ENCODE results near the gene TBC1D22A. TPM values are rescaled to one million over a fixed set of nuclear protein-coding genes. Genes with fewer than 3 reads are reported as not detected.

TBC1D22A gene
- total RNA-seq, 1 donor from 2014 or later: 18.9 TPM

DNA sequence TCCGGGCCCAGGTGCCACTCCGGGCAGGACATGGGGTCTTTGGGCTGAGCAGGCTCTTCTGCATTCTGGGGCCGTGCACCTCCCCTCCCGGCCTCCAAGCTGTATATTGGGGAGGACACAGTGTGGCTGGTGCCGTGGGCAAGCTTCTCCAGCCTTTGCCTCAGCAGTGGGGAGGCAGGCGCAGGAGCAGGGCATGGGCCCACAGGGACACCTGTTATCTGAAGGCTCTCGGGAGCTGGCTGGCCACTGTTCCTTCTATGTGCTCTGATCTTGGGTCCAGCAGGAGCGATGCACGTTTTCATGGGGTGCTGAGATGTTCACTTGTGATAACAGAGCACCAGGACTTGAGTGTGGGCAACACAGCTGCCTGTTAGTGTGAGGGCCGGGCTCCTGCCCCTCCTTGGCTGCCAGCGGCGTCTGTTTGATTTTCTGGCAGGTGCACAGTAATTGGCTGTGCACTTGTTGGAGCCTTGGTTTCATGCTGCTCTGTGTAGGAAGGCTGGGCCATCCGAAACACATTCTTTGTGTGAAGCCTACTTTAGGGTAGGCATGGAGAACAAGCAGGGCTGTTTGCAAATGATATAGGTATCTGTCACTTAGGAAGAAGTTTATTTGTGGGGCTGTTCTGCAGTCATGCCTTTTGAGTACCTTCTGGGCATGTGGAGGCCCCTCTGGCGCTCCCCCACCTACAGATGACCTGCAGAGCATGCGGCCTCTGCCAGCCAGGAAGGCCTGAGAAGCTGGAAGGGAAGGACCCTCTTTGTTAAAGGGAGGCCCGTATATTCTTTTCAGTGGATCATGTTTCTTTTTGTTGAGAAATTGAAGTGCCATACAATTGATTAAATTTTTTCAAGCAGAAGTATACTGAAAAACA lies 201.5 kb downstream of the TBC1D22A start:
- Mint-ChIP-seq H3K9me3 (ENCODE audit: low read depth) (no peaks in the 10 kb centered on the region), H3K36me3 (ENCODE audit: low read depth) (peaks cover 2% of the 10 kb centered on the region), H3K27me3 (ENCODE audit: low read depth) (no peaks in the 10 kb centered on the region), H3K4me1 (ENCODE audit: low read depth) (no peaks in the 10 kb centered on the region), H3K27ac (ENCODE audit: unreplicated experiment) (no peak overlapping the region), H3K4me3 (ENCODE audit: unreplicated experiment) (no peak overlapping the region)
- DNase-seq (ENCODE audit: low spot score): no peak
- no peak for TF ChIP-seq CTCF (IDR thresholded peaks at IDR 0.05)

DNA sequence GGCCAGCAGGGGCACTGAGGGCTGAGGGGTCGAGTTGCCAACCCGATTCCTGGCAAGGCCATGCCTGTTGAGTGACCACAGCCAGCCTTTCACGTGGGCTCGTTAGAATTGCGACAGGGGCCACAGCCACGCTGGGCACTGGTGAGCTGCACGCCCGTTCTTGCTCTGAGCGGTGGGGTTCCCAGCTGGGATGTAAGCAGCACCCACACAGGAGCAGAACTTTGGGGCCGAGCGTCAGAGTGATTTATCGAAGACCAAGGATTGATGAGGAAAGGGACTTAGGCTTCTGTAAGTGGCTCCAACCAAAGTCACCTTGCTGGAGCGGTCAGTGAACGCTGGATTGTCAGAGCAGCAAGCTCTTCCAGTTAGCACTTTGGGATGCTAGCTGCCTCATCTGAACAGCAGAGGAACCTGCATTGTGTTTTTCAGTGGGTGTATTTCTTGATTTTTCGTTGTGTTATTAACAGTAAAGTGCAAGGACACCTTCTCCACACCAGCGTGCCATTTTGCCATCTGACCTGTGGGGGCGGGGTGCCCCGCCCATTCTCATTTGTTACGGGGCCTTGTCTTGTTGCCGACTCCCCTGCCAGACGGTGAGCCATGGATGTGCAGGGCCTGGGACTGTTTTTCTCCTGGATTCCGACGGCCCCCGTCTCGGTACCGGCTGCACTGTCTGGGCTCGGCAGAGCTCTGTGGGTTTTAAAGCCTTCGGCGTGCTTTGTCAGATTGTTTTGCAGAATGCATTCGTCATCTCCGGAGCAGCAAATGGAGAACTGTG lies 202.5 kb downstream of the TBC1D22A start:
- Mint-ChIP-seq H3K9me3 (ENCODE audit: low read depth) (no peaks in the 10 kb centered on the region), H3K36me3 (ENCODE audit: low read depth) (peaks cover 2% of the 10 kb centered on the region), H3K4me3 (ENCODE audit: unreplicated experiment) (no peak overlapping the region), H3K27me3 (ENCODE audit: low read depth) (no peaks in the 10 kb centered on the region), H3K27ac (ENCODE audit: unreplicated experiment) (no peak overlapping the region), H3K4me1 (ENCODE audit: low read depth) (no peaks in the 10 kb centered on the region)
- no peak for TF ChIP-seq CTCF (IDR thresholded peaks at IDR 0.05)
- DNase-seq (ENCODE audit: low spot score): no peak

GRCh38 chr22:46965555-46966494 lies 203.4 kb downstream of the TBC1D22A start:
- H3K27me3 Mint-ChIP-seq (ENCODE audit: low read depth): no peaks in the 10 kb centered on the region

DNA sequence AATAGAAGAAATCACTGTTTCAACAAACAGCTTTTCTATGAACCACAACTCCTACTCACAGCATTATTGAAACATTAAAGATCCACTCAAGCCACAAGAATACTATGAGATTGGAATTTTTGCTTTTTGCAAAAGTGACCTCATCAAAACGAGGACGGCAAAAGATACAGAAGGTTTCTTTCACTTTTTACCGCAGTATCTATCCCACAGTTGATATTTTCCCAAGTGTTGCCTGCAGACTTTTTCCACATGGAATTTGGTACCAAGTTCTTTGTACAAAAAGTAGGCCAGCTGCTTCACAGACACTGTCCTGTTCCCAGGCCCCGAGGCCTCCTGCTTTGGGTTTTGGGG lies 204.0 kb downstream of the TBC1D22A start:
- Mint-ChIP-seq H3K27ac (ENCODE audit: unreplicated experiment) (no peak overlapping the region), H3K4me3 (ENCODE audit: unreplicated experiment) (no peak overlapping the region), H3K36me3 (ENCODE audit: low read depth) (peaks cover 2% of the 10 kb centered on the region), H3K9me3 (ENCODE audit: low read depth) (no peaks in the 10 kb centered on the region), H3K27me3 (ENCODE audit: low read depth) (no peaks in the 10 kb centered on the region), H3K4me1 (ENCODE audit: low read depth) (peaks cover 4% of the 10 kb centered on the region)
- TF ChIP-seq CTCF (IDR thresholded peaks at IDR 0.05): no peak
- no peak for DNase-seq (ENCODE audit: low spot score)

More at GRCh38 chr22:46965555-46966494, 203.4 kb downstream of the TBC1D22A start:
- peaks cover 1% of the 10 kb centered on the region for H3K4me1 Mint-ChIP-seq (ENCODE audit: low read depth)
- H3K4me3 Mint-ChIP-seq (ENCODE audit: unreplicated experiment): no peak overlapping the region
- H3K27ac Mint-ChIP-seq (ENCODE audit: unreplicated experiment): no peak overlapping the region
- no peak for DNase-seq (ENCODE audit: low spot score)
- H3K36me3 Mint-ChIP-seq (ENCODE audit: low read depth): peaks cover 2% of the 10 kb centered on the region
- TF ChIP-seq CTCF (IDR thresholded peaks at IDR 0.05): no peak
- H3K9me3 Mint-ChIP-seq (ENCODE audit: low read depth): no peaks in the 10 kb centered on the region
